Measurements from ENCODE around the gene CCDC24. TPM values are rescaled to one million over a fixed set of nuclear protein-coding genes. Genes with fewer than 3 reads are reported as not detected.

CCDC24 gene
- polyA plus RNA-seq, 1 experiment = 2.0 TPM

- no peak overlapping the region for H3K4me3 ChIP-seq (ENCODE audit: low read depth, low read length)
- H3K27me3 ChIP-seq (ENCODE audit: control insufficient read depth, insufficient read depth, low read length) = no peaks in the 10 kb centered on the region
- CTCF ChIA-PET = interaction anchor here (10.9 kb wide), 1 partner anchor 38 kb away, joined by 197 read pairs; no protein-coding TSS in a partner anchor
- H3K36me3 ChIP-seq (ENCODE audit: control insufficient read depth, insufficient read depth, low read length) = no peaks in the 10 kb centered on the region
- TF ChIP-seq CTCF (IDR thresholded peaks at IDR 0.05; ENCODE audit: insufficient read depth, low read depth, low read length) = no peak
- POLR2A ChIA-PET = no interaction called here
- no peak for DNase-seq (ENCODE audit: low read depth)
Measured at GRCh38 chr1:44040418-44040817, 49.0 kb downstream of the CCDC24 start.

- TF ChIP-seq CTCF (IDR thresholded peaks at IDR 0.05; ENCODE audit: insufficient read depth, low read depth, low read length) = no peak
- H3K27me3 ChIP-seq (ENCODE audit: control insufficient read depth, insufficient read depth, low read length) = no peaks in the 10 kb centered on the region
- ChIA-PET POLR2A (interaction anchor here (0.6 kb wide), 1 partner anchor 133 kb away, joined by 3 read pairs; no protein-coding TSS in a partner anchor), CTCF (interaction anchor here (10.9 kb wide), 1 partner anchor 39 kb away, joined by 197 read pairs; no protein-coding TSS in a partner anchor)
- H3K4me3 ChIP-seq (ENCODE audit: low read depth, low read length) = no peak overlapping the region
- no peak for DNase-seq (ENCODE audit: low read depth)
- no peaks in the 10 kb centered on the region for H3K36me3 ChIP-seq (ENCODE audit: control insufficient read depth, insufficient read depth, low read length)
Measured at GRCh38 chr1:44040846-44041245, 49.4 kb downstream of the CCDC24 start.

GRCh38 chr1:44043176-44044070, 52.0 kb downstream of the CCDC24 start:
- H3K36me3 ChIP-seq (ENCODE audit: control insufficient read depth, insufficient read depth, low read length) = no peaks in the 10 kb centered on the region
- no peaks in the 10 kb centered on the region for H3K27me3 ChIP-seq (ENCODE audit: control insufficient read depth, insufficient read depth, low read length)
- no peak for DNase-seq (ENCODE audit: low read depth)
- TF ChIP-seq CTCF (IDR thresholded peaks at IDR 0.05; ENCODE audit: insufficient read depth, low read depth, low read length) = no peak
- H3K4me3 ChIP-seq (ENCODE audit: low read depth, low read length) = no peak overlapping the region
- POLR2A ChIA-PET = no interaction called here
- CTCF ChIA-PET = interaction anchor here (0.8 to 10.9 kb wide), 4 partner anchors 9 to 174 kb away, joined by 3 to 197 read pairs (median 6); no protein-coding TSS in a partner anchor

DNA sequence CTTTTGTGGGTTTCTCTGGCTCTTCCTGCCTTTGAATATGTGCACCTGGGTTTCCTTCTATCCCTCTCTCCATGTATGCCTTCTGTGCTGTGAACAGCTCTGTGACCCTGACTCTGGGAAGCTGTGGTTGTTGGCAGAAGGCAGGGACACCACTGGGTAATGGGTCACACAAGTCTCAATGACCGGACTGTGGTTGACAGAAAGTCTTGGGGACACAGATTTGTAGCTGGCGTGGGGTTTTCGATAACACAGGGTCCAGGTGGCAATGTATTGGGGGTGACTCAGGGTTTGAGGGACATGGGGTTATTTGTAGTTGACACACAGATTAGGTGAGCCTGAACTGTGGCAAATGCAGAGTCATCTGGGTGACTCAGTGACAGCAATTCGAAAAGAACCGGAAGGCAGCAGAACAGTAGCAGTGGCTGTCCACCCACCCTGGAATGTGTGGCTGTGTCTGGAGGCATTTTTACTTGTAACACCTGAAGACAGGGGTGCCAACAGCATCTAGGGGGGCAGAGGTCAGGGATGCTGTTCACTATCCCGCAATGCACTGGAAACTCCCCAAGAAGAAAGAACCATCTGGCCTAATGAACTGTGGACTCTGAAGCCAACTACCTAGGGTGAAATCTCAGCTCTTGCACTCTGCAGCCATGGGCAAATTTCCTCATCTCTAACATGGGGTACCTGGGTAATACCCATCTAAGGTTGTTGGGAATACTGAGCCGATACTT, 52.8 kb downstream of the CCDC24 start:
- POLR2A ChIA-PET = no interaction called here
- Histone ChIP-seq H3K4me3 (ENCODE audit: low read depth, low read length) (no peak overlapping the region), H3K36me3 (ENCODE audit: control insufficient read depth, insufficient read depth, low read length) (no peaks in the 10 kb centered on the region), H3K27me3 (ENCODE audit: control insufficient read depth, insufficient read depth, low read length) (no peaks in the 10 kb centered on the region)
- TF ChIP-seq CTCF (IDR thresholded peaks at IDR 0.05; ENCODE audit: insufficient read depth, low read depth, low read length) = no peak
- CTCF ChIA-PET = interaction anchor here (0.8 to 10.9 kb wide), 4 partner anchors 9 to 174 kb away, joined by 3 to 197 read pairs (median 27); no protein-coding TSS in a partner anchor
- DNase-seq (ENCODE audit: low read depth) = no peak

- no peaks in the 10 kb centered on the region for H3K36me3 ChIP-seq (ENCODE audit: control insufficient read depth, insufficient read depth, low read length)
- TF ChIP-seq CTCF (IDR thresholded peaks at IDR 0.05; ENCODE audit: insufficient read depth, low read depth, low read length) = no peak
- H3K4me3 ChIP-seq (ENCODE audit: low read depth, low read length) = no peak overlapping the region
- no peaks in the 10 kb centered on the region for H3K27me3 ChIP-seq (ENCODE audit: control insufficient read depth, insufficient read depth, low read length)
- POLR2A ChIA-PET = no interaction called here
- DNase-seq (ENCODE audit: low read depth) = no peak
- CTCF ChIA-PET = interaction anchor here (5.3 to 10.9 kb wide), 2 partner anchors 10 to 43 kb away, joined by 49 to 197 read pairs; no protein-coding TSS in a partner anchor
Measured at GRCh38 chr1:44045064-44045463, 53.7 kb downstream of the CCDC24 start.

All from BJ (cell line).